OCI-LY3 (cell line): ENCODE measurements around the gene KDM6A.

Source experiments
- H2AFZ ChIP-seq: fragments of 200-600, 300-600 bp; shearing (Covaris generic); 2 replicates; pipeline ENCODE4 v1.6.0; 2014; ENCODE audit warnings: antibody characterized with exemption, low read depth, low read length
- H3K27ac ChIP-seq: fragments of 200-600, 300-600 bp; sonication (generic); 2 replicates; pipeline ENCODE4 v1.5.1; 2014; ENCODE audit warnings: mild to moderate bottlenecking, low read length, moderate library complexity, mixed read lengths
- H3K27me3 ChIP-seq: fragments of 200-600, 300-600 bp; sonication (generic); 2 replicates; pipeline ENCODE4 v1.6.1; 2014; ENCODE audit warnings: low read depth, low read length, mixed read lengths
- H3K36me3 ChIP-seq: fragments of 200-600, 300-600 bp; sonication (generic); replicated peaks from 2 replicates; pipeline ENCODE3; 2014; ENCODE audit warnings: low read depth, low read length, mixed read lengths
- H3K4me1 ChIP-seq: fragments of 300-600, 200-600 bp; sonication (generic); 2 replicates; pipeline ENCODE4 v1.6.1; 2014; ENCODE audit warnings: low read length, mixed read lengths
- H3K4me2 ChIP-seq: fragments of 200-600, 300-600 bp; sonication (generic); 2 replicates; pipeline ENCODE4 v1.6.1; 2014; ENCODE audit warnings: low read length, mixed read lengths
- H3K4me3 ChIP-seq: fragments of 300-600, 200-600 bp; sonication (generic); 2 replicates; pipeline ENCODE4 v1.5.1; 2014; ENCODE audit warnings: antibody characterized with exemption, mild to moderate bottlenecking, low read length, moderate library complexity
- H3K79me2 ChIP-seq: fragments of 300-600, 200-600 bp; shearing (Covaris generic); 2 replicates; pipeline ENCODE4 v1.6.1; 2014; ENCODE audit warnings: mild to moderate bottlenecking, low read length, mixed read lengths
- H3K9ac ChIP-seq: fragments of 300-600, 200-600 bp; shearing (Covaris generic); 2 replicates; pipeline ENCODE4 v1.6.0; 2014; ENCODE audit warnings: mild to moderate bottlenecking, low read length, moderate library complexity
- H3K9me3 ChIP-seq: fragments of 200-600, 300-600 bp; shearing (Covaris generic); 2 replicates; pipeline ENCODE4 v1.6.1; 2014; ENCODE audit warnings: low read length, mixed read lengths; ENCODE audit not compliant: insufficient read depth
- H4K20me1 ChIP-seq: fragments of 200-600, 300-600 bp; sonication (generic); 2 replicates; pipeline ENCODE4 v1.6.1; 2016; ENCODE audit warnings: low read length, mixed read lengths; ENCODE audit not compliant: insufficient read depth
- CTCF ChIP-seq: fragments of 200-600, 300-600 bp; sonication (generic); IDR thresholded peaks from 2 replicates; pipeline ENCODE4 v1.5.1; 2014; ENCODE audit warnings: antibody characterized with exemption, low read length, low read depth
- EZH2phosphoT487 ChIP-seq: fragments of 200-600 bp; shearing (Covaris generic); IDR thresholded peaks from 2 replicates; pipeline ENCODE4 v1.6.1; 2018; ENCODE audit warnings: antibody characterized with exemption, mixed run types, low read depth

KDM6A gene

GRCh38 chrX:44871114-44871645, 1.8 kb upstream of the KDM6A start:
- no peaks in the 10 kb centered on the region for H3K9me3 ChIP-seq
- H3K9ac ChIP-seq: peak overlapping the region; percentile 90
- peak overlapping the region; percentile 97 for H3K4me3 ChIP-seq
- H3K4me2 ChIP-seq: peak overlapping the region; percentile 76
- no peaks in the 10 kb centered on the region for H3K27me3 ChIP-seq
- peaks cover 12% of the 10 kb centered on the region; the same call in 1 of the 2 replicates for H4K20me1 ChIP-seq
- H3K4me1 ChIP-seq: peaks cover 15% of the 10 kb centered on the region
- no peak for TF ChIP-seq EZH2phosphoT487
- H3K27ac ChIP-seq: no peak overlapping the region
- no peak overlapping the region for H2AFZ ChIP-seq
- peaks cover 4% of the 10 kb centered on the region for H3K36me3 ChIP-seq
- H3K79me2 ChIP-seq: peaks cover 47% of the 10 kb centered on the region

DNA sequence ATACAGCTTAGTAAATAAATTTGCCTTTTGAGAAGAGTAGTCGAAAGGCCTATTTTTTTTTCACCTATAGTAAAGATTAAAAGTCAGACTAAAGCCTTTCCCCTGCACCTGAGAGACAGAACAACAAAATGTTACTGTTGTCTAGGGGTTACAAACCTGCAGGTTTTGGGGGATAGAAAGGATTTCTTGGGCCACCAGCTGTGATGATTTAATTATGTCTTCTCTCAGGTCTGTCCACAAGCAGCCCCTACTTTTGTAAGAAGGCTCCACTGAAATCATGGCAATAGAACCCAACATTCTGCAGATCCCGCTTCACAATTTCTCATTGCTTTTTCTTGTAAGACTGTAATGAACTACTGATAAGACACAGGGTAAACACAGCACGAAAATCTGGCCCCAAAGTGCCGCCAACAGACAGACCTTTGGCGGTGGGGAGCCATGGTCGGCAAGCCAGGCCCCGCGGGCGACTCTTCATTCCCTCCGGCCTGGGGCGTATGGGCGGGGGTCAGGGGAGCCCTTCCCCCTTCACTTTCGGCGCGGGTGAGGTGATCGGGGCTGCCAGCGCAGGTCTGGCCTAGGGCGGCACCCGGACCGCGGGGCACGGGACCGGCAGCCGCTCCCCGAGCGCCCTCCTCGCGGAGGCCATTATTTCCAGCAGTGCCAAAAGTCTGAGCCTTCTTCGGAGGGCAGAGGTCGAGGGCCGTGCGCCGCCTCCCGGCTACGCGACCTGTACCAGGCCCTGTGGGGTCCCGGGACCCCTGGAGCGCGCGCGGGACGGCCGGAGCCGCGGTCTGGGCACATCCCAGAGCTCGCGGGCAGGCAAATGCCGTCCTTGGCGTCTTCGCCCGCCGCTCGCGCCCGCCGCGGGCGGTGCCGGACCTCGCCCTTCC, 812 bp upstream of the KDM6A start:
- Histone ChIP-seq H3K4me3 (peak overlapping the region; percentile 97), H3K4me1 (peaks cover 17% of the 10 kb centered on the region), H2AFZ (peak overlapping the region; percentile 23; the same call in 1 of the 2 replicates), H3K9me3 (no peaks in the 10 kb centered on the region), H3K27me3 (no peaks in the 10 kb centered on the region), H3K36me3 (peaks cover 8% of the 10 kb centered on the region), H3K4me2 (peak overlapping the region; percentile 76), H4K20me1 (peaks cover 19% of the 10 kb centered on the region), H3K79me2 (peaks cover 57% of the 10 kb centered on the region), H3K27ac (peak overlapping the region; percentile 73), H3K9ac (peak overlapping the region; percentile 90)
- no peak for TF ChIP-seq CTCF
- TF ChIP-seq EZH2phosphoT487: no peak

GRCh38 chrX:44873415-44874276, 658 bp downstream of the KDM6A start:
- H3K9ac ChIP-seq: peak overlapping the region; percentile 96
- peaks cover 8% of the 10 kb centered on the region for H3K36me3 ChIP-seq
- TF ChIP-seq EZH2phosphoT487: no peak
- no peak for TF ChIP-seq CTCF
- H3K27me3 ChIP-seq: no peaks in the 10 kb centered on the region
- no peaks in the 10 kb centered on the region for H3K9me3 ChIP-seq
- peak overlapping the region; percentile 99 for H3K4me3 ChIP-seq
- H3K79me2 ChIP-seq: peaks cover 71% of the 10 kb centered on the region
- peak overlapping the region; percentile 95 for H3K4me2 ChIP-seq
- peaks cover 19% of the 10 kb centered on the region for H4K20me1 ChIP-seq
- peaks cover 17% of the 10 kb centered on the region for H3K4me1 ChIP-seq
- peak overlapping the region; percentile 46; the same call in 1 of the 2 replicates for H2AFZ ChIP-seq
- peak overlapping the region; percentile 84 for H3K27ac ChIP-seq

- H3K27ac ChIP-seq: peak overlapping the region; percentile 84
- peaks cover 17% of the 10 kb centered on the region for H3K4me1 ChIP-seq
- H2AFZ ChIP-seq: peak overlapping the region; percentile 33; the same call in 1 of the 2 replicates
- H3K79me2 ChIP-seq: peaks cover 81% of the 10 kb centered on the region
- H3K36me3 ChIP-seq: peaks cover 8% of the 10 kb centered on the region
- peak overlapping the region; percentile 99 for H3K4me3 ChIP-seq
- no peaks in the 10 kb centered on the region for H3K9me3 ChIP-seq
- H3K9ac ChIP-seq: peak overlapping the region; percentile 96
- TF ChIP-seq CTCF (no peak), EZH2phosphoT487 (no peak)
- peaks cover 22% of the 10 kb centered on the region for H4K20me1 ChIP-seq
- no peaks in the 10 kb centered on the region for H3K27me3 ChIP-seq
- peak overlapping the region; percentile 95 for H3K4me2 ChIP-seq
These were observed 1.6 kb downstream of the KDM6A start for GRCh38 chrX:44874420-44875184.
